Caco-2 (cell line): Measurements from ENCODE around the gene SSBP2. TPM values are rescaled to one million over a fixed set of nuclear protein-coding genes. Genes with fewer than 3 reads are reported as not detected.

Experiments used
- BruUV-seq: library from RNA; stranded (reverse); fragments of 400-500 nt; replicated peaks from 2 replicates; lab custom pipeline; 2021; lab: Mats Ljungman, UMichigan
- CTCF ChIA-PET: fragments of 300-600 bp; sonication (Branson Sonifier 250); formaldehyde crosslinking; loops from one replicate; lab custom pipeline; 2022; ENCODE audit warnings: antibody characterized with exemption; lab: Charles Lee
- POLR2A ChIA-PET: fragments of 300-600 bp; sonication (Branson Sonifier 250); formaldehyde crosslinking; loops from one replicate; lab custom pipeline; 2022; ENCODE audit warnings: antibody characterized with exemption; lab: Charles Lee
- DNase-seq, 2 experiments: peaks; one replicate each; pipeline versions ENCODE4 v3.0.0 to v3.0.0-alpha.2; 2020 to 2022
- H3K27me3 ChIP-seq: replicated peaks from 2 replicates; pipeline ENCODE4 v1.6.0; 2011; ENCODE audit warnings: low read length; ENCODE audit not compliant: control insufficient read depth, insufficient read depth
- H3K36me3 ChIP-seq: 2 replicates; pipeline ENCODE4 v1.5.1; 2011; ENCODE audit warnings: low read length; ENCODE audit not compliant: control insufficient read depth, insufficient read depth
- H3K4me1 ChIP-seq: fragments of 250-450 bp; sonication (Bioruptor Pico); 2 replicates; pipeline ENCODE4 v1.5.1; 2020; ENCODE audit warnings: mild to moderate bottlenecking
- H3K4me3 ChIP-seq: 2 replicates; pipeline ENCODE4 v1.5.1; 2011; ENCODE audit warnings: low read depth, mild to moderate bottlenecking, control low read depth, low read length
- H3K9me3 ChIP-seq: fragments of 250-450 bp; sonication (Bioruptor Pico); 2 replicates; pipeline ENCODE4 v1.5.1; 2020; ENCODE audit warnings: mild to moderate bottlenecking, moderate library complexity
- H3K27ac Mint-ChIP-seq: one replicate; pipeline ENCODE4 v1.8.0; 2022; ENCODE audit warnings: mixed read lengths; ENCODE audit not compliant: unreplicated experiment
- H3K27me3 Mint-ChIP-seq: one replicate; pipeline ENCODE4 v1.8.0; 2022; ENCODE audit warnings: mixed read lengths; ENCODE audit not compliant: insufficient read depth, unreplicated experiment
- H3K36me3 Mint-ChIP-seq: one replicate; pipeline ENCODE4 v1.8.0; 2022; ENCODE audit warnings: mild to moderate bottlenecking, mixed read lengths; ENCODE audit not compliant: insufficient read depth, unreplicated experiment
- H3K4me1 Mint-ChIP-seq: one replicate; pipeline ENCODE4 v1.8.0; 2022; ENCODE audit warnings: low read depth, mixed read lengths; ENCODE audit not compliant: unreplicated experiment
- H3K4me3 Mint-ChIP-seq: one replicate; pipeline ENCODE4 v1.8.0; 2022; ENCODE audit warnings: mild to moderate bottlenecking, moderate library complexity, mixed read lengths; ENCODE audit not compliant: unreplicated experiment
- H3K9me3 Mint-ChIP-seq: one replicate; pipeline ENCODE4 v1.8.0; 2022; ENCODE audit warnings: mixed read lengths; ENCODE audit not compliant: unreplicated experiment
- CTCF ChIP-seq, 2 experiments: fragments of 200-600 bp in 1 of 2; IDR thresholded peaks; 1 replicate in 1 of 2; 2 replicates in 1 of 2; pipeline versions ENCODE4 v1.5.1 to v1.8.0; 2011 to 2022; ENCODE audit warnings: antibody characterized with exemption in 1 of 2, control low read depth in 1 of 2, inconsistent platforms in 1 of 2, low read depth in 1 of 2, low read length in 1 of 2, mild to moderate bottlenecking in 1 of 2, moderate library complexity in 1 of 2; ENCODE audit not compliant: insufficient read depth in 1 of 2, severe bottlenecking in 1 of 2, unreplicated experiment in 1 of 2
- intact Hi-C: fragments of 100-400 bp; cut with micrococcal nuclease; formaldehyde crosslinking; loops from one replicate; pipeline ENCODE4 v1.10.0; 2022; ENCODE audit not compliant: unreplicated experiment
- total RNA-seq: library from RNA; stranded (reverse); gene quantifications from 2 replicates; pipeline ENCODE4 v1.2.3, GENCODE V29; 2022

SSBP2 gene
- total RNA-seq, 1 experiment from 2014 or later: 2.5 TPM

- intact Hi-C loops: no loop called here
- H3K4me3 ChIP-seq: no peak overlapping the region
- no peak for TF ChIP-seq CTCF (IDR thresholded peaks at IDR 0.05; ENCODE audit: insufficient read depth in 1 of 2, low read depth in 1 of 2, low read length in 1 of 2, severe bottlenecking in 1 of 2, unreplicated experiment in 1 of 2)
- no peak overlapping the region for H3K4me3 Mint-ChIP-seq
- POLR2A ChIA-PET: no interaction called here
- H3K27me3 ChIP-seq: no peaks in the 10 kb centered on the region
- H3K9me3 Mint-ChIP-seq: no peaks in the 10 kb centered on the region
- no peak for DNase-seq
- no peak overlapping the region for H3K27ac Mint-ChIP-seq
- H3K36me3 ChIP-seq: no peaks in the 10 kb centered on the region
- H3K9me3 ChIP-seq: no peaks in the 10 kb centered on the region
- H3K4me1 ChIP-seq: no peaks in the 10 kb centered on the region
- no peaks in the 10 kb centered on the region for H3K27me3 Mint-ChIP-seq
- no peaks in the 10 kb centered on the region for H3K4me1 Mint-ChIP-seq
- H3K36me3 Mint-ChIP-seq: no peaks in the 10 kb centered on the region
- no TSS peak for BruUV-seq
- CTCF ChIA-PET: no interaction called here
These were observed 117.4 kb downstream of the SSBP2 start for GRCh38 chr5:81633471-81633870.

- H3K27me3 ChIP-seq: no peaks in the 10 kb centered on the region
- DNase-seq: no peak
- intact Hi-C loops: no loop called here
- CTCF ChIA-PET: no interaction called here
- H3K27me3 Mint-ChIP-seq: no peaks in the 10 kb centered on the region
- H3K9me3 ChIP-seq: no peaks in the 10 kb centered on the region
- no peaks in the 10 kb centered on the region for H3K4me1 Mint-ChIP-seq
- POLR2A ChIA-PET: no interaction called here
- no peak for TF ChIP-seq CTCF (IDR thresholded peaks at IDR 0.05; ENCODE audit: insufficient read depth in 1 of 2, low read depth in 1 of 2, low read length in 1 of 2, severe bottlenecking in 1 of 2, unreplicated experiment in 1 of 2)
- no TSS peak for BruUV-seq
- H3K4me3 ChIP-seq: no peak overlapping the region
- H3K4me1 ChIP-seq: no peaks in the 10 kb centered on the region
- H3K4me3 Mint-ChIP-seq: no peak overlapping the region
- no peak overlapping the region for H3K27ac Mint-ChIP-seq
- H3K36me3 ChIP-seq: no peaks in the 10 kb centered on the region
- no peaks in the 10 kb centered on the region for H3K36me3 Mint-ChIP-seq
- H3K9me3 Mint-ChIP-seq: no peaks in the 10 kb centered on the region
These were observed 118.2 kb downstream of the SSBP2 start for GRCh38 chr5:81632679-81633078.

GRCh38 chr5:81631621-81632020, 119.3 kb downstream of the SSBP2 start:
- H3K4me3 ChIP-seq: no peak overlapping the region
- Mint-ChIP-seq H3K9me3 (no peaks in the 10 kb centered on the region), H3K36me3 (no peaks in the 10 kb centered on the region), H3K27me3 (no peaks in the 10 kb centered on the region), H3K4me1 (peaks cover 7% of the 10 kb centered on the region), H3K27ac (no peak overlapping the region), H3K4me3 (no peak overlapping the region)
- peaks cover 8% of the 10 kb centered on the region; the same call in 1 of the 2 replicates for H3K4me1 ChIP-seq
- H3K27me3 ChIP-seq: no peaks in the 10 kb centered on the region
- ChIA-PET CTCF (no interaction called here), POLR2A (no interaction called here)
- no TSS peak for BruUV-seq
- intact Hi-C loops: no loop called here
- no peaks in the 10 kb centered on the region for H3K9me3 ChIP-seq
- no peak for DNase-seq
- no peaks in the 10 kb centered on the region for H3K36me3 ChIP-seq
- no peak for TF ChIP-seq CTCF (IDR thresholded peaks at IDR 0.05; ENCODE audit: insufficient read depth in 1 of 2, low read depth in 1 of 2, low read length in 1 of 2, severe bottlenecking in 1 of 2, unreplicated experiment in 1 of 2)
